GM19099 (cell line): ENCODE measurements around the gene SPATA2L.

Experiments
- POLR2A ChIP-seq: IDR thresholded peaks from 3 replicates; pipeline ENCODE4 v1.6.1; 2011; ENCODE audit warnings: low read depth; ENCODE audit not compliant: insufficient read length; ENCODE audit errors: extremely low read depth

SPATA2L gene

DNA sequence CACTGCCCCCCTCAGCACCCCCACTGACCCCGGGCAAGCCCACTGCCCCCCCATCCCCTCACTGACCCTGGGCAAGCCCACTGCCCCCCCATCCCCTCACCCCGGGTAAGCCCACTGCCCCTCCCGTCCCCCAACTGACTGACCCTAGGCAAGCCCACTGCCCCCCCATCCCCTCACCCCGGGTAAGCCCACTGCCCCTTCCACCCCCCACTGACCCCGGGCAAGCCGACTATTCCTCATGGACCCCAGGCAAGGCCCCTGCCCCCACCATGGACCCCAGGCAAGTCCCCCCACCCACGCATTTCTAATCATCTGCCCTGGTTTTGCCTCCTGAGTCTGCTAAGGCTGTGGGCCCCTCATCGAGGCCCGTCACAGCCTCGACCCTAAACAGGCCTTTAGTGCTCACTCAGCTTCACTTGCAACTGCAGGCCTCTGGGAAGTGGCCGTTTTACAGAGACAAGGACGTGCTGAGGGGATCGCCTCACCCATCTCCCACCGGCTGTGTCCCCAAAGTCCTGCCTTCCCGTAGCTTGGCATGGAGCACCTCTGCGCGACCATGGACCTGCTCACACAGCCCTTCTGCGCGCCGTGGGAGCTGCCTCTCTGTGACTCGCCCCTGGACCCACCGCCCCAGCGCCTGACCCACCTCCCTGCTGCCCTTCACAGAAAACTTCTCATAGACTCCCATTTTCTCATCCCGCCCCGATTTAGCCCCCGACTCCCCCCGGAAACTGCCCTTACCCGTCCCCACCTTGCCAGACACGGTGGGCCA is 15.6 kb upstream of the SPATA2L start:
- TF ChIP-seq POLR2A = peak; percentile 3

DNA sequence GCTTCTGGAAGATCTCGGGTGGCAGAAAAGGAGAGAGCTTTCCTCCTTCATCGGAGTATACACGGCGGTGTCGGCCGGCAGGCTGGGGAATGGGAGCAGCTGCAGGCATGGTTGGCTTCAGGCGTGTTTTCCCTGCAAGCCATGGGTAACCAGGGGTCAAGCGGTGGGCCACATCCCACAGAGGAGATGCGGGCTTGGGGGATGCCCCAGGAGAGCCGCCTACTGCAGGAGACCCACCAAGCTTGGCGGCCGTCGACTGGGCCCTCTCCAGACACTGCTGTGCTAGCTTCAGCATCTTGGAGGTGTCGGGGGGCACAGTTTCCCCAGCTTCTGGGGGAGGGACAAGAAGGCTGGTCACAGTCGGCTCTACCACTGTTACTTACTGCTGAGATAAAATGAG is 15.0 kb upstream of the SPATA2L start:
- TF ChIP-seq POLR2A = no peak

DNA sequence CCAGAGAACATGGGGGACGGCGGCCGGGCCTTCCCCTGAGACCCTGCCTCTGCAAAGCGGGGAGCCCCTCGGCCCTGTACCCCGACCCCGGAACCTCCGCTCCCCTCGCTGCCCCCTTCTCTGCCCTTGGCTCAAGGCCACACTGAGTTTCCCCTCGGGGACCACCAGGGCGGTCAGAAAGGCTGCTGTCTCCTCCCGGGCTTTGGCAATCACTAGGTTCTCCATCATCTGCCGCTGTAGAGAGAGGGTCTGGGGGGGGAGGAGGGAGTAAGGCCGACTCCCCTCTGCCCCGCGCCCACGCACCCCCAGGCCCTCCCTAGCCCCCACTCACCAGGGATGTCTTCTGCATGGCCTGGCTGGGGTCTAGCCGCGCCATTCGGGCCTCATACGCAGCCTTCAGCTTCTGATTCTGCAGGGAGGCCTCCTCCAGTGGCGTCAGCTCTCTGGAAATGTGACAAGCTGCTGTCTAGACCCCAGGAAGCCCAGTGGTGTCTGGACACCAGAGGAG is 10.8 kb upstream of the SPATA2L start:
- TF ChIP-seq POLR2A = no peak

DNA sequence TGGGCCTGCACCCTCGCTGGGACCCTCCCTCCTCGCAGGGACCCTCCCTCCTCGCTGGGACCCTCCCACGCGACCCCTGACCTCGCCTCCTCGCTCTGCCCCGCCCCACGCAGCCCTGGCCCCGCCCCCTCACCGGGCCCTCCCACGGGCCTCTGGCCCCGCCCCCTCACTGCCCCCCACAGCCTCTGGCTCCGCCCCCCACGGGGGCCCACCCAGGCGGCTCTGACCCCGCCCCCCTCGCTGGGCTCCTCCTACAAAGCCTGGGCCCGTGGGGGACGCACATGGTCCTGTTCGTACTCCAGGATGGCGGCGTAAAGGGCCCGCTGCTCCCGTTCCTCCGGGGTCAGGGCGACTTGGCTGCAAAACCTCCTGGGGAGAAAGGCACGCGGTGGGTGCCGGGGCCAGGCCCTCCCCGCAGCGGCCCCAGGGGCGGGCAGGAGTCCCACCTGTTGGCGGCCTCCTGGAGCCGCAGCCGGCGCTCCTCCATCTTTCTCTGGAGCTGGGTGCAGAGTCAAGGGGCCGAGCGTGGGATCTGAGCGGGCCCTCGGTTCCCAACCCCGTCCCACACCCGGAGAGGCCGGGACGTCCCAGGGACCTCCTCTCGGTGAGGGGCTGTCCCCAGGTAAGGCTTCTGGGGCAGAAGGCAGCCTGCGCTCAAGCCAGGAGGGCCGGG is 10.2 kb upstream of the SPATA2L start:
- TF ChIP-seq POLR2A = peak; percentile 73

DNA sequence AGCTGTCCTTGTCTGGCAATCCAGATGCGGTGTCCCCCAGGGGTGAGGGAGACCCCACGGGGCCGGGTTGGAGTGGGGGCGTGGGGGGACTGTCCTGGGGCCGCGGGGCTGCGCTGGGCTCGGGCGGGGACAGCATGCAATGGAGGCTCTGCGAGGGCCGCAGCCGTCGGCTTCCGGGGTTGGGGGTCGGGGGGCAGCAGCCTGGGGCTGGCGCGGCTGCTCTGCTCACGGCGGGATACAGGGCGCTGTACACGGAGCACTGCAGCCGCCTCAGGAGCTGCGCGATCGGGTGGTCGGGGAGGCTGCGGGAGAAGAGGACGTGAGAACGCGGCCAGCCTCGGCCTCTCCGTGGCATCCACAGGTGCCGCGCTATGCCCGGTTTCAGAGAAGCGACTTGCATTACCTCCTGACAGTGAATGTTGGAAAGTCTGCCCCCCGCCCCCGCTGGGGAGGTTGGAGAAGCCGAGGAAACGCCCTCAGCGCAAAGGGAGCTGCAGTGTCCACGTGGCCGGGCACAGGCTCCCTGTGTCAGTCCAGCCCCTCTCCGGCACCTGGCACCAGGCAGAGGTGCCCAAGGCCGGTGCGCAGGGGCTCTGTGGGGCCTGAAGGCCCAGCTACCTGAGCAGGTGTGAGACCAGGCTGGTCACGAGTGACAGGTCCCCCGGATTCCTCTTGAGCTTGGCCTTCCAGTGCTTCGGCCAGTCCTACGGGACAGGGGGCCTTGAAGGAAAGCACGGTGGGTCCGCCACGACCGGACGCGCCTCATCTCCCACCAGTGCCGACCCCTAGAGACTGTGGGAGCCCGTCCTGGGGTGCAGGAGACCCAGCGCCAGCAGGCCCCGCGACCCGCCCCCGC is 9.4 kb upstream of the SPATA2L start:
- no peak for TF ChIP-seq POLR2A

DNA sequence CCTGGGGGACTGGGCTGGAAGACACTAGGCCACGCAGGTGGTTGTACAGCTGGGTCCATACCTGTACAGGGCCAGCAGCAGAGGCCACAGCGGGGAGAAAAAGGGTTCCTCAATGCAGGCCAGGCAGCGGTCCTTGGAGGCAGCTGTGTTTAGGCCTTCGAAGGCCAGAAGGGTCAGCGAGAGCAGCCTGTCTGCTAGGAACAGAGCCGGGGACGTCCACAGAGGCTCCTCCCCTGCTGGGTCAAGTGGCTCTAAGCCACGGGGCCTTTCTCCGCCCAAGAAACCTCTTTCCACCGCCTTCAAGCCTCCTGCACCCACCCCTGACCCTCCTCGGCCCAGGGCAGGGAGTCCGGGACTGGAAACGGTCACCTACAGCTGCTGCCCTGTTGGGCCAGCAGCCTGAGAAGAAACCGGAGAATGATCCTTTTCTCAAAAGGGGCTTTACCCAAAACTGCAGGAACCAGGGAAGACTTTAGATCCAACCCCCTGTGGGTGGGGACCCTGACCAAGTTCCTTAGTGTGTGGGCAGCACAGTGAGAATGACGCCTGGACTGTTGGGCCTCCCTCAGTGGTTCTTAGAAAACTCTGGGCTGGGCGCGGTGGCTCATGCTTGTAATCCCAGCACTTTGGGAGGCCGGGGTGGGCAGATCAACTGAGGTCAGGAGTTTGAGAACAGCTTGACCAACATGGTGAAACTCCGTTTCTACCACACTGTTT is 8.4 kb upstream of the SPATA2L start:
- TF ChIP-seq POLR2A = no peak

DNA sequence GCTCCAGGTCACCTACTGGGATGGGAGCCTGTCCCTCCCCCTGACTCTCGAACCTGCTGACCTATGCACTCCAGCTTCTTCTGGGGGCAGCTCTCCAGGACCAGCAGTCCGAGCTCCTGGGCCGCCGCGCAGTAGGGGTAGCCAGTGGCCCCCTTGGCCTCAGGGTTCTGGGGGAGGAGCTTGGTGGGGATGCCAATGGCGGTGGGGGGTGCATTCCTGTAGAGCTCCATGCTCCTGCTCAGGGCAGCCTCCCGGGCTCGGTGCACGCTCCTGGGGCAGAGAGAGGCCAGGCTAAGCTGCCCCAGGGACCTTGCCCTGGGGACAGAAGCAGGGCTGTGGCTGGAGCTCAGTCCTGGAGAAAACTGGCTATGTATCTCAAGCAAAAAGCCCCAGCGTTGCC is 7.7 kb upstream of the SPATA2L start:
- TF ChIP-seq POLR2A = no peak

DNA sequence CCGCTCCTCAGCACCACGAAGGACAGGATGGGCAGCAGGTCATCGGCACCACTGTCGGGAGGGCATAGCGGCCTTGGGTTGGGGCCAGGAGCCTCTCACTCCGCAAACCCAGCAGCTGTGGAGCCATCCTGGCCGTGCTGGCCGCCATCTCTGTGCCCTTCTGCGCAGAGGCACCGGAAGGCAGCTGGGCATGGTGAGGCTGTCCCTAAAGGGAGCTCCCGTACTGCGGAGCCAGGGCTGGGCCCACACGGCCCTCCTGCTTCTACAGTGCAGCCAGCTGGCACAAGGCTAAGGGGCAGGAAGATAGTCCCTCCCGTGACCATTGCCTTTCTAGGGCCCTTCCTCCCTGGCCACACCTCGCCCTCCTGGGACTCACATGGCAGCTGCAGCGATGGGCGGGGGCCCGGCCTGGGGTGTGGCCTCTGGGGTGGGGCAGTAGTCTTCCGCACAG is 7.0 kb upstream of the SPATA2L start:
- TF ChIP-seq POLR2A = no peak

DNA sequence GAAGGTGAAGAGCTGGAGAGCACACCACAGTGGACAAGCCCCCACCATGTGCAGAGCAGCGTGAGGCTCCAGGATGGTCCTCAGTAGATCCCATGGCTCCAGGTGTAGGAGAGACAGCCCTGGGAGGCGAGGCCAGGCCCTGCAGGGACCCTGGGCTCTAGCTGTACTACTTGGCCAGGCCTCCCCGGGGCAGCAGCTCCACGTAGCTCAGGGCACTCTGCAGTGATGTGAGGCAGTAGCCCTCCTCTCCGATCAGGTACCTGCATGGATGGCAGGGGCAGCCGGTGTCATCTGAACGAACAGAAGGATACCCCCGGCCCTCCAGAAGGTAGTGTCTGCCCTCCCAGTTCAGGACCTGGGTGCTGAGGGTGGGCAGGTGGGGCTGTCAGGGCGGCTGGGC is 6.2 kb upstream of the SPATA2L start:
- no peak for TF ChIP-seq POLR2A

DNA sequence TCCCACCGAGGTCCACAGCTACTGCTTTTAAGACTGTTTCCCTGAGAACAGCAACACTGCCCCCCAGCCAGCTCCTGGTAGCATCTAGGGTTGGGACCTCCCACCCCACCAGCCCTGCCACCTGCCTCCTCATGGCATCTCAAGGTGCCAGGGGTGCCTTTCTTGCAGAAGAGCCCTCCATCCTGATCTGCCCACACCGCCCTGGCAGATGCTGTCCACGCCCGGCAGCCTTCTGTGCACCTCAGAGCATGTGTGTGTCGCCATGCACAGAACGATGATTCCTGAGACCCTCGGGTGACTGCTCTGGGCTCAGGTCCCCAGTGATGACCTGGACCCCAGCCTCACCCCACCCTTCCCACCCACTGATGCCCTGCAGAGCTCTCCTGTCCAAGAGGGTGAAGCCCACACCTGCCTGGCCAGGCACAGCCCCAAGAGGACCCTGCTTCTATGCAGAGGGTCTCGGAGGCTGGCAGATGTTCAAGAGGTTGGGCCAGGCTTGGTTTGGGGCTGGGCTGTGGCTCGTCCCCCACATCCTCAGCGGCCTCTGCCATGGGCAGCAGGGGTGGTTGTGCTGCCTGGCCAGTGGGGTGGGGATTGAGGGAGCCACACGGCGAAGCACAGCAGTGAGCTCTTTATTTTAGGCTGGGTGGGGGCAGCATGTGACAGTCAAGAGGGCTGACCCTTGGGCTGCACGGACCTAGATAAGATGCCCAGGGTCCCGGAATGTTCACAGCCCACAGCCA is 5.2 kb upstream of the SPATA2L start:
- no peak for TF ChIP-seq POLR2A

DNA sequence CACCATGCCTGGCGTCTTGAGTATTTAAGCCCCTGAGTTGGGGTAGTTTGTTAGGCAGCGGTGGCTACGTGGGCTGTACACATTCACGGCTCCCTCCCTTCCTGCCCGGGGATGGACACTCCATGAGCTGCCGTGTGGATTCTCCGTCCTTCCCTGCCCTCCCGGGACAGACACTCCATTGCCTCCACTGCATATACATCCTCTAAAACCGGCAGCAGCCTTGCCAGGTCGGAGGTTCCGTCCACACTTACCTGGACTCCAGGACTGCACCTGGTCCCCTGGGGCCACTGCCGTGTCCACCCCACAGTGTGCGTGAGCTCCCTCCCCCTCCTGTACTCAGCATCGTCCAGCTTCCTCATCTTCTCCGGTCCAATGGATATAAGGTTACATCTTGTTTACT is 3.5 kb upstream of the SPATA2L start:
- no peak for TF ChIP-seq POLR2A

DNA sequence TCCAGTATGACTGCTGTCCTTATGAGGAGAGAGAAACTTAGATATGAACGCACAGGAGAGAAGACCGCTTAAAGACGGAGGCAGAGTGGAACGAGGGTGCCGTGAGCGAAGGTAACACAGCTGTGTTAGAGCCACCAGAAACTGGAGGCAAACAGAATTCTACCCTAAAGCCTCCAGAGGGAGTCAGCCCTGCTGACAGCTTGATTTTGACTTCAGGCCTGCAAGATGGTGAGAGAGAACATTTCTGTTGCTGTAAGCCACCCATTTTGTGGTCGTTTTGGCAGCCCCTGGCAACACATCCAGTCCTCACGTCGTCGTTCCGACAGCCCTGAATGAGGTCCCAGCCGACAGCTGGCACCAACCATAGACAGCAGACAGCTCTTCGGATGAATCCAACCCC is 2.8 kb upstream of the SPATA2L start:
- TF ChIP-seq POLR2A = no peak

DNA sequence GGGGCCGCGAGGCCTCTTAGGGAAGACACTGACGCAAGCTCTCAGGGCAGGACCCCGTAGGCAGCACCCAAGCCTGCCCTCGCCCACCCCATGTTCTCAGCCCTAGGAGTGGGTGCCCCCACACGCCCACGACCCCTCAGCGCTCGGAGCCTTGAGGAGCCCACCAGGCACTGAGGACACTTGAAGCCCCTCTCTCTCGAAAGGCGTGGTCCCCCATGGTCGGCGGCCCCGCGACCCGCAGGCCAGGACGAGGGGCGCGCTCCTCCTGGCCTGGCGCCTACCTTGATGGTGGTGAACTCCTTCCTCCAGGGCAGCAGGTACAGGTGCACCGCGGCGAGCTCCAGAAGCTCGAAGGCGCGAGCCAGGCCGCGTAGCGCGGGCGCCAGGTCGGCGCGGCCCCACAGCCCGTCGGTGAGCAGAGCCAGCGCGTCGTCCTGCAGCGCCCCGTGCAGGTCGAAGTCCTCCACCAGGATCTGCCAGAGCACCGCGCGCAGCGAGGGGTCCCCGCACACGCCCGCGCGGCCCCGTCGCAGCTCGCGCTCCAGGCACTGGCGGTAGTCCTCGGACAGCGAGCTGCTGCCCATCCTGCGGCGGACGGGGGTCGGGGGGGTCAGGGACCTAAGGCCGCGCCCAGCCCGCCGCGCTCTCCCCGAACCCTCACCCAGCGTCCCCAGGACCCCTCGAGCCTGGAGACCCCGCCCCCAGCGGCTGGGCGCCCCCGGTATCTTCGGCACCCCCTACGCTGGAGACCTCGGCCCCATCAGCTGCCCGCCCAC is 668 bp downstream of the SPATA2L start:
- TF ChIP-seq POLR2A = no peak

DNA sequence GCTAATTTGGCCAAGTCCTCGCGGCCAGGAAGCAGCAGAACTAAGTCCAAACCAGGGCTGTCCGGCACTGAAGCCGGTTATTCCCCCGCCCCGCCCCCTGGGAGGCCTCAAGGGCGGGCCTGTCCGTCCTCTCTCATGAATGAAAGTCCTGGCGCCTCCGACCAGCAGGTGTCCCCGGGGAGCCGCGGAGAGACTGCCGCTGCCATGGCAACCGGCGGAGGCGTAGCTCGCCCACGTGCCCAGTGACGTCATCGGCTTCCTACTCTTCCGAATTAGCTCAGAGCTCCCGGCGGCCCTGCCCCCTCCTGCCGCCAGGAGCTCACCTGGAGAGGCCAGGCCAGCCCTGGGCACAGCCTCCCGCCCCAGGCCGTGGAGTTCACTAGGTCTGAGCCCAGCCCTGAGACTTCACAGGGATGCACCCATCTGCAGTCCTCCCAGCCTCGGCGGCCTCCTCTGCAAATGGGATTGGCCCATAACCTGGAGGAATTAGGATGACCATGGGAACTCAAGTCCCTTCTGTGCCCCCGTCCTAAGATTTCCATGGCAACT is 1.3 kb downstream of the SPATA2L start:
- peak; percentile 29 for TF ChIP-seq POLR2A
